ENCODE results near the gene IL16. TPM values are rescaled to one million over a fixed set of nuclear protein-coding genes. Genes with fewer than 3 reads are reported as not detected.

The IL16 gene
- total and polyA plus RNA-seq, 5 donors, result 3.1 to 5.1 (median 4.7) TPM

DNA sequence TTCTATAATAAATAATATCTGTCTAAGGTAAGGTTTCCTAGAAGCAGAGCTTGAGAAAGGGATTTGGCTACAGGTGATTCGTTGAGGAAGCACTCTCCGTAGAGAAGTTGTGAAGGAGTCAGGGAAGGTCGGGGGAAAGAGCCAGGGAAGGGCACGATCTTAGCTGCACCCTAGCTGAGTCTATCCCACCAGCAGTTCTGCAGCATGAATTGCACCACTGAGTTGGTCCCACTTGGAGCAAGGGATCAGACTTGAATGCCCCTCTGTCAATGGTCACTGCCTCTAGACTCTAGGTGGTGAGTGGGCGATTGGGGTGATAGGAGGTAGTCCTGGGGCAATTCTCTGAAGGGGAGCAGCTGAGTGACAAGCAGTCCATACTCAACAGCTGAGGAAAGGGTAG, 163.8 kb downstream of the IL16 start:
- DNase-seq (no peak), ATAC-seq (no peak)
- H3K27ac ChIP-seq (ENCODE audit: low read length), result no peak overlapping the region
- no peaks in the 10 kb centered on the region for H3K9me3 ChIP-seq (ENCODE audit: control insufficient read depth, low read length)
- no peak overlapping the region for H3K4me3 ChIP-seq (ENCODE audit: low read length)
- no peaks in the 10 kb centered on the region for H3K4me1 ChIP-seq (ENCODE audit: control insufficient read depth, insufficient read depth, low read length)
- intact Hi-C loops (cut with DNase I), result no loop called here
- H3K27me3 ChIP-seq (ENCODE audit: control insufficient read depth, insufficient read depth), result no peaks in the 10 kb centered on the region
- 89% methylated on average over 5 of the region's 5 CpGs for WGBS

- no peaks in the 10 kb centered on the region for H3K9me3 ChIP-seq (ENCODE audit: control insufficient read depth, low read length)
- intact Hi-C loops (cut with DNase I), result no loop called here
- no peak overlapping the region for H3K27ac ChIP-seq (ENCODE audit: low read length)
- H3K27me3 ChIP-seq (ENCODE audit: control insufficient read depth, insufficient read depth), result no peaks in the 10 kb centered on the region
- H3K4me1 ChIP-seq (ENCODE audit: control insufficient read depth, insufficient read depth, low read length), result no peaks in the 10 kb centered on the region
- H3K4me3 ChIP-seq (ENCODE audit: low read length), result no peak overlapping the region
- no peak for DNase-seq
- no peak for ATAC-seq
- 94% methylated on average over 7 of the region's 7 CpGs for WGBS
Observed at GRCh38 chr15:81361891-81362290, 165.2 kb downstream of the IL16 start.

GRCh38 chr15:81362790-81363189, 166.1 kb downstream of the IL16 start:
- DNase-seq, result peak in 2 of 3 donors; percentile 10 to 58
- Histone ChIP-seq H3K27ac (ENCODE audit: low read length) (no peak overlapping the region), H3K27me3 (ENCODE audit: control insufficient read depth, insufficient read depth) (no peaks in the 10 kb centered on the region), H3K4me1 (ENCODE audit: control insufficient read depth, insufficient read depth, low read length) (no peaks in the 10 kb centered on the region), H3K4me3 (ENCODE audit: low read length) (no peak overlapping the region), H3K9me3 (ENCODE audit: control insufficient read depth, low read length) (no peaks in the 10 kb centered on the region)
- intact Hi-C loops (cut with DNase I), result no loop called here
- ATAC-seq, result peak in 1 of 2 donors; percentile 6
- WGBS, result 70% methylated on average over 11 of the region's 11 CpGs

DNA sequence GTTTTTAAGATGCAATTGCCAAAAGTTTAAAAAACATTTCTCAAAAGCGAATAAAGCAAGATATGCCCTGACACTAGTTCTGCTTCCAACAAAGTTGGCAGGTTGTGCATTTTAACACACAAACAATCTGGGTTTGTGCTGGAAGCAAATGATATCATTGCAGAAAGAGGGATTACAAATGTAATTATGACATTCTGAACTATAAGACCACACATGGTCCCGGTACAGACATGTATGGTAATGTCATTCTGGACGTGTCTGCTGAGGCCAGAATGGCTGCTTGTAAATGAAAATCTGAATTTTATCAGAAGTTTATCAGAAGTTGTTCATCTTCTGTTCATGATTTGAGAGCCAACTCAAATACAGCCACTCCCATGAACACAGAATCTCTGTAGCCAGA, 166.6 kb downstream of the IL16 start:
- no peak overlapping the region for H3K27ac ChIP-seq (ENCODE audit: low read length)
- no peaks in the 10 kb centered on the region for H3K4me1 ChIP-seq (ENCODE audit: control insufficient read depth, insufficient read depth, low read length)
- intact Hi-C loops (cut with DNase I), result no loop called here
- ATAC-seq (peak in 1 of 2 donors; percentile 88), DNase-seq (no peak)
- H3K4me3 ChIP-seq (ENCODE audit: low read length), result no peak overlapping the region
- WGBS, result 60% methylated on average over 3 of the region's 3 CpGs
- H3K27me3 ChIP-seq (ENCODE audit: control insufficient read depth, insufficient read depth), result no peaks in the 10 kb centered on the region
- H3K9me3 ChIP-seq (ENCODE audit: control insufficient read depth, low read length), result no peaks in the 10 kb centered on the region

Other genes starting within 250 kb of the IL16 start
- gene MESD, start 207.1 kb upstream of the IL16 start, total RNA-seq, result 10 to 100 TPM; 15.7 to 18.9 (median 17.3) TPM
- gene MESD, start 207.1 kb upstream of the IL16 start, polyA plus RNA-seq, result 13.2 TPM
- 10 to 100 TPM in 1 of 4 donors, 1 to 10 TPM in 3; 6.7 to 17.2 (median 7.3) TPM for gene TLNRD1, start 196.0 kb upstream of the IL16 start, total RNA-seq
- gene TLNRD1, start 196.0 kb upstream of the IL16 start, polyA plus RNA-seq, result 4.8 TPM
- gene CFAP161, start 62.6 kb upstream of the IL16 start, total RNA-seq, result 1 to 10 TPM in 2 of 4 donors, under 1 TPM in 2; 0.34 to 1.3 (median 0.80) TPM
- 0.32 TPM for gene CFAP161, start 62.6 kb upstream of the IL16 start, polyA plus RNA-seq
- gene STARD5, start 127.3 kb downstream of the IL16 start, total RNA-seq, result 1 to 10 TPM; 1.7 to 5.3 (median 3.3) TPM
- 2.7 TPM for gene STARD5, start 127.3 kb downstream of the IL16 start, polyA plus RNA-seq
- under 1 TPM in 1 of 4 donors, not detected in 3; 0.14 TPM for gene TMC3, start 177.3 kb downstream of the IL16 start, total RNA-seq
- 0.02 TPM for gene TMC3, start 177.3 kb downstream of the IL16 start, polyA plus RNA-seq